ENCODE data around the gene SETD6. TPM values are rescaled to one million over a fixed set of nuclear protein-coding genes. Genes with fewer than 3 reads are reported as not detected.

SETD6 gene
- total and polyA plus RNA-seq, 9 of the 15 experiments (the other 6 are each of a cell fraction or from before 2014, with no cell fraction given), result 9.2 to 40.9 (median 19.8) TPM

- in situ Hi-C loops (cut with MboI), result no loop called here
- WGBS (ENCODE audit: insufficient coverage, low coverage, missing lambda C conversion rate), result 37% methylated on average over 11 of the region's 14 CpGs
- Histone ChIP-seq H3K4me2 (ENCODE audit: insufficient read depth, low read length) (no peak overlapping the region), H4K20me1 (replicated peaks; ENCODE audit: control insufficient read depth, insufficient read depth, low read length) (no peaks in the 10 kb centered on the region; the same call in 1 of the 2 replicates), H3K4me1 (replicated peaks in 1 of 2; ENCODE audit: control insufficient read depth in 2 of 2, insufficient read depth in 2 of 2, low read length in 2 of 2) (peaks cover 0 to 37% of the 10 kb centered on the region in 2 experiments; a peak in 3 of 5 replicates), H2AFZ (ENCODE audit: low read depth, low read length) (no peak overlapping the region), H3K9me1 (ENCODE audit: control insufficient read depth, insufficient read depth, low read length) (no peaks in the 10 kb centered on the region), H3K9me3 (replicated peaks; ENCODE audit: control insufficient read depth, insufficient read depth, low read depth, low read length) (no peaks in the 10 kb centered on the region), H3K27ac (ENCODE audit: extremely low read depth, low read depth, low read length) (no peak overlapping the region), H3K79me2 (ENCODE audit: control insufficient read depth, insufficient read depth, low read length) (no peaks in the 10 kb centered on the region), H3K36me3 (ENCODE audit: control insufficient read depth, insufficient read depth, low read length) (no peaks in the 10 kb centered on the region), H3K4me3 (no peak overlapping the region), H3K9ac (ENCODE audit: insufficient read depth in 1 of 2, low read depth in 2 of 2, low read length in 2 of 2) (peak overlapping the region in 1 of 2 experiments; percentile 31; a peak in 1 of 4 replicates), H3K27me3 (ENCODE audit: control insufficient read depth in 2 of 2, insufficient read depth in 2 of 2, low read length in 2 of 2) (no peaks in the 10 kb centered on the region)
- CTCF ChIA-PET (ENCODE audit: low intra/inter-chr PET ratio), result no interaction called here
- DNase-seq (ENCODE audit: extremely low read depth in 1 of 4, low spot score in 3 of 4), result no peak
- ATAC-seq, result no peak
- intact Hi-C loops (cut with micrococcal nuclease), result no loop called here
- BruUV-seq (replicated peaks), result no TSS peak
- POLR2A ChIA-PET, result interaction anchor here (1.3 kb wide), 1 partner anchor 11 kb away, joined by 5 read pairs; no protein-coding TSS in a partner anchor
- FAIRE-seq, result no peak
- TF ChIP-seq EGR1 (conservative IDR thresholded peaks at IDR 0.05), result no peak
- 0 out of 2 replicates have a peak, but pooled peaks have one; percentile 8 for TF ChIP-seq POLR2G (IDR thresholded peaks at IDR 0.05; ENCODE audit: low read depth, low read length)
Observed at GRCh38 chr16:58507963-58508670, 7.2 kb upstream of the SETD6 start.

- Histone ChIP-seq H3K4me2 (ENCODE audit: insufficient read depth, low read length) (no peak overlapping the region), H3K9me1 (ENCODE audit: control insufficient read depth, insufficient read depth, low read length) (no peaks in the 10 kb centered on the region), H3K4me3 (no peak overlapping the region), H4K20me1 (replicated peaks; ENCODE audit: control insufficient read depth, insufficient read depth, low read length) (no peaks in the 10 kb centered on the region; the same call in 1 of the 2 replicates), H3K9me3 (replicated peaks; ENCODE audit: control insufficient read depth, insufficient read depth, low read depth, low read length) (no peaks in the 10 kb centered on the region), H3K27ac (ENCODE audit: extremely low read depth, low read depth, low read length) (no peak overlapping the region), H3K27me3 (ENCODE audit: control insufficient read depth in 2 of 2, insufficient read depth in 2 of 2, low read length in 2 of 2) (no peaks in the 10 kb centered on the region), H2AFZ (ENCODE audit: low read depth, low read length) (no peak overlapping the region), H3K36me3 (ENCODE audit: control insufficient read depth, insufficient read depth, low read length) (no peaks in the 10 kb centered on the region), H3K79me2 (ENCODE audit: control insufficient read depth, insufficient read depth, low read length) (no peaks in the 10 kb centered on the region), H3K4me1 (replicated peaks in 1 of 2; ENCODE audit: control insufficient read depth in 2 of 2, insufficient read depth in 2 of 2, low read length in 2 of 2) (peaks cover 0 to 36% of the 10 kb centered on the region in 2 experiments; a peak in 3 of 5 replicates), H3K9ac (ENCODE audit: insufficient read depth in 1 of 2, low read depth in 2 of 2, low read length in 2 of 2) (no peak overlapping the region; a peak in 1 of 4 replicates)
- intact Hi-C loops (cut with micrococcal nuclease), result no loop called here
- in situ Hi-C loops (cut with MboI), result no loop called here
- no peak for FAIRE-seq
- ChIA-PET POLR2A (interaction anchor here (1.3 kb wide), 1 partner anchor 11 kb away, joined by 5 read pairs; no protein-coding TSS in a partner anchor), CTCF (ENCODE audit: low intra/inter-chr PET ratio) (no interaction called here)
- no TSS peak for BruUV-seq (replicated peaks)
- 61% methylated on average over 3 of the region's 5 CpGs for WGBS (ENCODE audit: insufficient coverage, low coverage, missing lambda C conversion rate)
- no peak for DNase-seq (ENCODE audit: extremely low read depth in 1 of 4, low spot score in 3 of 4)
- ATAC-seq, result no peak
- TF ChIP-seq TAF7 (tag; IDR thresholded peaks at IDR 0.05) (no peak), ZNF551 (CRISPR knock-in tag; IDR thresholded peaks at IDR 0.05) (no peak), ZNF778 (CRISPR knock-in tag; IDR thresholded peaks at IDR 0.05) (no peak), REST (IDR thresholded peaks at IDR 0.05; ENCODE audit: borderline replicate concordance) (no peak), REST (CRISPR knock-in tag; IDR thresholded peaks at IDR 0.05; ENCODE audit: low read depth) (no peak)
Observed at GRCh38 chr16:58508671-58509251, 6.6 kb upstream of the SETD6 start.
